GM19463 (cell line): ENCODE measurements around the gene TUBB3.
"Not testable (repeated sequence)": the region's sequence is repeated elsewhere in the genome, so short reads cannot be mapped to it uniquely, and the experiment has no call there.

ENCODE experiments used
- ATAC-seq: cut with Tn5 transposase; IDR thresholded peaks from one replicate; pipeline ENCODE4 v1.9.1; 2021; ENCODE audit warnings: mild to moderate bottlenecking, moderate library complexity; ENCODE audit not compliant: unreplicated experiment

The TUBB3 gene

GRCh38 chr16:89900885-89901284 is 22.3 kb upstream of the TUBB3 start:
- ATAC-seq, result no peak

- ATAC-seq, result no peak
These were observed 20.2 kb upstream of the TUBB3 start for GRCh38 chr16:89902980-89903379.

GRCh38 chr16:89903908-89904515 is 19.1 kb upstream of the TUBB3 start:
- ATAC-seq, result no peak

- ATAC-seq, result no peak
These were observed 18.3 kb upstream of the TUBB3 start for GRCh38 chr16:89904606-89905510.

- ATAC-seq, result no peak
These were observed 17.5 kb upstream of the TUBB3 start for GRCh38 chr16:89905511-89906139.

GRCh38 chr16:89906140-89907025 is 16.8 kb upstream of the TUBB3 start:
- ATAC-seq, result no peak

- ATAC-seq, result no peak
These were observed 15.9 kb upstream of the TUBB3 start for GRCh38 chr16:89907055-89907814.

GRCh38 chr16:89908236-89908635 is 14.9 kb upstream of the TUBB3 start:
- no peak for ATAC-seq

GRCh38 chr16:89909777-89910716 is 13.1 kb upstream of the TUBB3 start:
- no peak for ATAC-seq

- no peak for ATAC-seq
These were observed 12.3 kb upstream of the TUBB3 start for GRCh38 chr16:89910717-89911354.

GRCh38 chr16:89911375-89911774 is 11.8 kb upstream of the TUBB3 start:
- no peak for ATAC-seq

GRCh38 chr16:89912143-89912542 is 11.0 kb upstream of the TUBB3 start:
- no peak for ATAC-seq

- no peak for ATAC-seq
These were observed 10.5 kb upstream of the TUBB3 start for GRCh38 chr16:89912627-89913026.

- no peak for ATAC-seq
These were observed 9.4 kb upstream of the TUBB3 start for GRCh38 chr16:89913408-89914387.

- not testable (repeated sequence) for ATAC-seq
These were observed 8.4 kb upstream of the TUBB3 start for GRCh38 chr16:89914642-89915285.

- no peak for ATAC-seq
These were observed 7.6 kb upstream of the TUBB3 start for GRCh38 chr16:89915303-89916232.
